HEK293 (cell line): ENCODE data around the gene DNAH3.

Experiments
- GFI1B ChIP-seq: fragments of 450-650 bp; formaldehyde crosslinking; IDR thresholded peaks from 2 replicates; pipeline ENCODE4 v1.5.1; 2016; ENCODE audit warnings: missing biosample characterization, missing genetic modification characterization
- REPIN1 ChIP-seq: fragments of 450-650 bp; formaldehyde crosslinking; IDR thresholded peaks from 2 replicates; pipeline ENCODE4 v1.5.1; 2017; ENCODE audit warnings: missing biosample characterization, missing genetic modification characterization, low read depth
- ZNF157 ChIP-seq: fragments of 450-650 bp; formaldehyde crosslinking; IDR thresholded peaks from 2 replicates; pipeline ENCODE4 v1.5.1; 2016; ENCODE audit warnings: missing biosample characterization, missing genetic modification characterization
- ZNF423 ChIP-seq: fragments of 450-650 bp; formaldehyde crosslinking; IDR thresholded peaks from 2 replicates; pipeline ENCODE4 v1.5.1; 2016; ENCODE audit warnings: missing biosample characterization, missing genetic modification characterization
- ZNF654 ChIP-seq: fragments of 450-650 bp; formaldehyde crosslinking; IDR thresholded peaks from 2 replicates; pipeline ENCODE4 v1.5.1; 2016; ENCODE audit warnings: low read depth, missing biosample characterization, missing genetic modification characterization
- ZNF660 ChIP-seq: fragments of 450-650 bp; IDR thresholded peaks from 2 replicates; pipeline ENCODE4 v1.5.1; 2018; ENCODE audit warnings: missing biosample characterization, mild to moderate bottlenecking, missing genetic modification characterization
- ZNF785 ChIP-seq: fragments of 450-650 bp; formaldehyde crosslinking; IDR thresholded peaks from 2 replicates; pipeline ENCODE4 v1.5.1; 2016; ENCODE audit warnings: missing biosample characterization, missing genetic modification characterization
- ZSCAN30 ChIP-seq: fragments of 450-650 bp; IDR thresholded peaks from 2 replicates; pipeline ENCODE4 v1.5.1; 2018; ENCODE audit warnings: missing biosample characterization, mild to moderate bottlenecking, missing genetic modification characterization, moderate library complexity
- TF ChIP-seq, protein P1 (sequence below): fragments of 450-650 bp; formaldehyde crosslinking; IDR thresholded peaks from 2 replicates; pipeline ENCODE4 v1.5.1; 2016; ENCODE audit warnings: missing biosample characterization, missing genetic modification characterization
- TF ChIP-seq, protein P2 (sequence below): fragments of 450-650 bp; formaldehyde crosslinking; IDR thresholded peaks from 2 replicates; pipeline ENCODE4 v1.5.0; 2017; ENCODE audit warnings: missing biosample characterization, missing genetic modification characterization, borderline replicate concordance

DNA sequence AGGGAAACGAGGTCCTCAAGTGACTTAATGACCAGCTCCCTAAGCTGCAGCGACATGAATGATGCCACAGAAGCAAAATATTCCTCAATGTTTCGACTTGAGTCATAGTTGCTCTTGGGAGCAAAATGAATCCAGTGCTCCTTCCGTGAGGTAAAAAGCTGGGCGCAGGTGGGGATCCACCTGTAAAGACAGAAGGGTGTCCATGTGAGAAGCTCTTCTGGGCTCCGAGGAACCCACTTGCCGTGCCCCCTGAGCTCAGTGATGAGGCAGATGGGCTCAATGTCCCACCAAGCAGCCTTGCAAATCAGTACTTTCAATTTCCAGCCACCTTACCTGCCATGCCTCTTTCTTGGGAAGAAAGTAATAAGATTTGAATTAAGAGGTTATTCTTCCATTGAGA is 25.5 kb downstream of the DNAH3 start:
- TF ChIP-seq, protein P1, sequence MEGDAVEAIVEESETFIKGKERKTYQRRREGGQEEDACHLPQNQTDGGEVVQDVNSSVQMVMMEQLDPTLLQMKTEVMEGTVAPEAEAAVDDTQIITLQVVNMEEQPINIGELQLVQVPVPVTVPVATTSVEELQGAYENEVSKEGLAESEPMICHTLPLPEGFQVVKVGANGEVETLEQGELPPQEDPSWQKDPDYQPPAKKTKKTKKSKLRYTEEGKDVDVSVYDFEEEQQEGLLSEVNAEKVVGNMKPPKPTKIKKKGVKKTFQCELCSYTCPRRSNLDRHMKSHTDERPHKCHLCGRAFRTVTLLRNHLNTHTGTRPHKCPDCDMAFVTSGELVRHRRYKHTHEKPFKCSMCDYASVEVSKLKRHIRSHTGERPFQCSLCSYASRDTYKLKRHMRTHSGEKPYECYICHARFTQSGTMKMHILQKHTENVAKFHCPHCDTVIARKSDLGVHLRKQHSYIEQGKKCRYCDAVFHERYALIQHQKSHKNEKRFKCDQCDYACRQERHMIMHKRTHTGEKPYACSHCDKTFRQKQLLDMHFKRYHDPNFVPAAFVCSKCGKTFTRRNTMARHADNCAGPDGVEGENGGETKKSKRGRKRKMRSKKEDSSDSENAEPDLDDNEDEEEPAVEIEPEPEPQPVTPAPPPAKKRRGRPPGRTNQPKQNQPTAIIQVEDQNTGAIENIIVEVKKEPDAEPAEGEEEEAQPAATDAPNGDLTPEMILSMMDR (tag by site-specific recombination) = no peak
- no peak for TF ChIP-seq ZNF654 (tag by site-specific recombination)
- TF ChIP-seq, protein P2, sequence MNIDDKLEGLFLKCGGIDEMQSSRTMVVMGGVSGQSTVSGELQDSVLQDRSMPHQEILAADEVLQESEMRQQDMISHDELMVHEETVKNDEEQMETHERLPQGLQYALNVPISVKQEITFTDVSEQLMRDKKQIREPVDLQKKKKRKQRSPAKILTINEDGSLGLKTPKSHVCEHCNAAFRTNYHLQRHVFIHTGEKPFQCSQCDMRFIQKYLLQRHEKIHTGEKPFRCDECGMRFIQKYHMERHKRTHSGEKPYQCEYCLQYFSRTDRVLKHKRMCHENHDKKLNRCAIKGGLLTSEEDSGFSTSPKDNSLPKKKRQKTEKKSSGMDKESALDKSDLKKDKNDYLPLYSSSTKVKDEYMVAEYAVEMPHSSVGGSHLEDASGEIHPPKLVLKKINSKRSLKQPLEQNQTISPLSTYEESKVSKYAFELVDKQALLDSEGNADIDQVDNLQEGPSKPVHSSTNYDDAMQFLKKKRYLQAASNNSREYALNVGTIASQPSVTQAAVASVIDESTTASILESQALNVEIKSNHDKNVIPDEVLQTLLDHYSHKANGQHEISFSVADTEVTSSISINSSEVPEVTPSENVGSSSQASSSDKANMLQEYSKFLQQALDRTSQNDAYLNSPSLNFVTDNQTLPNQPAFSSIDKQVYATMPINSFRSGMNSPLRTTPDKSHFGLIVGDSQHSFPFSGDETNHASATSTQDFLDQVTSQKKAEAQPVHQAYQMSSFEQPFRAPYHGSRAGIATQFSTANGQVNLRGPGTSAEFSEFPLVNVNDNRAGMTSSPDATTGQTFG = no peak
- no peak for TF ChIP-seq ZNF785
- no peak for TF ChIP-seq ZSCAN30 (tag by site-specific recombination)
- no peak for TF ChIP-seq REPIN1 (tag by site-specific recombination)
- no peak for TF ChIP-seq GFI1B
- TF ChIP-seq ZNF423 (tag by site-specific recombination) = no peak
- TF ChIP-seq ZNF660 (tag by site-specific recombination) = no peak
- TF ChIP-seq ZNF157 (tag by site-specific recombination) = no peak
